Measurements from ENCODE around the gene CACNA1A. TPM values are rescaled to one million over a fixed set of nuclear protein-coding genes. Genes with fewer than 3 reads are reported as not detected.

The CACNA1A gene
- total RNA-seq, 1 experiment from 2014 or later = 0.85 TPM

DNA sequence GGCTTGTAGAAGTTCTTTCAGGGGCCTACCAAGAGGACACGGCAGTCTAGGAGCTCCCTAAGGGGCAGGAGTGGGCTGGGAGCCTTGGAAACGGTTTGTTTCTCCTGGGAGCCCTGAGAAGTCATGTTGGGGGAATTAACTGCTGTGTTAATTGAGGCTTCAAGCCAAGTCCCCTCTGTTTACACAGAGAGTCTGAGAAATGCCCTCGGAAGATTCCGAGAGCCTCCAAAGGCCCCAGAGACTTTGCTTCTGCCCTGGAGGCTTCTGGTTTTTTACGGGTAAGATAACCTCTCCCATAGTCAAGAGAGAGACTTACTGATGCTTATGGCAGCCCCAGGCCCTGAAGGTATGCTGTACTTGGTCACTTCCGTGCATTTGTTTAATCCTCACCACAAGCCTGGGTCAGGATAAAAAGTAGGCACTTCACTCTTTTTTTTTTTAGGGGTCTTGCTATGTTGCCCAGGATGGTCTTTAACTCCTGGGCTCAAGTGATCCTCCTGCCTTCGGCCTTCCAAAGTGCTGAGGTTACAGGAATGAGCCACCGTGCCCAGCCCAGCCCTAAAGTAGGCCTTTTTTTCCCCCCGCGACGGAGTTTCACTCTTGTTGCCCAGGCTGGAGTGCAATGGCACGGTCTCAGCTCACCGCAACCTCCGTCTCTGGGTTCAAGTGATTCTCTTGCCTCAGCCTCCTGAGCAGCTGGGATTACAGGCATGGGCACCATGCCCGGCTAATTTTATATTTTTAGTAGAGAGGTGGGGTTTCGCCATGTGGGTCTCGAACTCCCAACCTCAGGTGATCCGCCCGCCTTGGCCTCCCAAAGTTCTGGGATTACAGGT lies 340.9 kb downstream of the CACNA1A start:
- CTCF ChIA-PET = interaction anchor here (0.6 to 0.7 kb wide), 3 partner anchors 16 to 1580 kb away, joined by 3 read pairs; no protein-coding TSS in a partner anchor
- peaks cover 34% of the 10 kb centered on the region for H3K4me1 Mint-ChIP-seq (ENCODE audit: low read depth, unreplicated experiment)
- no peaks in the 10 kb centered on the region for H3K9me3 Mint-ChIP-seq (ENCODE audit: low read depth, unreplicated experiment)
- peak overlapping the region; percentile 98 for H3K27ac Mint-ChIP-seq (ENCODE audit: unreplicated experiment)
- BruUV-seq (replicated peaks) = TSS peak; percentile 9
- peaks cover 54% of the 10 kb centered on the region for H3K36me3 Mint-ChIP-seq (ENCODE audit: insufficient read depth, unreplicated experiment)
- H3K27me3 Mint-ChIP-seq (ENCODE audit: unreplicated experiment) = no peaks in the 10 kb centered on the region
- TF ChIP-seq, protein P1, sequence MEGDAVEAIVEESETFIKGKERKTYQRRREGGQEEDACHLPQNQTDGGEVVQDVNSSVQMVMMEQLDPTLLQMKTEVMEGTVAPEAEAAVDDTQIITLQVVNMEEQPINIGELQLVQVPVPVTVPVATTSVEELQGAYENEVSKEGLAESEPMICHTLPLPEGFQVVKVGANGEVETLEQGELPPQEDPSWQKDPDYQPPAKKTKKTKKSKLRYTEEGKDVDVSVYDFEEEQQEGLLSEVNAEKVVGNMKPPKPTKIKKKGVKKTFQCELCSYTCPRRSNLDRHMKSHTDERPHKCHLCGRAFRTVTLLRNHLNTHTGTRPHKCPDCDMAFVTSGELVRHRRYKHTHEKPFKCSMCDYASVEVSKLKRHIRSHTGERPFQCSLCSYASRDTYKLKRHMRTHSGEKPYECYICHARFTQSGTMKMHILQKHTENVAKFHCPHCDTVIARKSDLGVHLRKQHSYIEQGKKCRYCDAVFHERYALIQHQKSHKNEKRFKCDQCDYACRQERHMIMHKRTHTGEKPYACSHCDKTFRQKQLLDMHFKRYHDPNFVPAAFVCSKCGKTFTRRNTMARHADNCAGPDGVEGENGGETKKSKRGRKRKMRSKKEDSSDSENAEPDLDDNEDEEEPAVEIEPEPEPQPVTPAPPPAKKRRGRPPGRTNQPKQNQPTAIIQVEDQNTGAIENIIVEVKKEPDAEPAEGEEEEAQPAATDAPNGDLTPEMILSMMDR (IDR thresholded peaks at IDR 0.05; ENCODE audit: unreplicated experiment) = no peak
- intact Hi-C loops (cut with micrococcal nuclease; ENCODE audit: unreplicated experiment) = no loop called here
- no peak for DNase-seq
- peak overlapping the region; percentile 61 for H3K4me3 Mint-ChIP-seq (ENCODE audit: low read depth, unreplicated experiment)

DNA sequence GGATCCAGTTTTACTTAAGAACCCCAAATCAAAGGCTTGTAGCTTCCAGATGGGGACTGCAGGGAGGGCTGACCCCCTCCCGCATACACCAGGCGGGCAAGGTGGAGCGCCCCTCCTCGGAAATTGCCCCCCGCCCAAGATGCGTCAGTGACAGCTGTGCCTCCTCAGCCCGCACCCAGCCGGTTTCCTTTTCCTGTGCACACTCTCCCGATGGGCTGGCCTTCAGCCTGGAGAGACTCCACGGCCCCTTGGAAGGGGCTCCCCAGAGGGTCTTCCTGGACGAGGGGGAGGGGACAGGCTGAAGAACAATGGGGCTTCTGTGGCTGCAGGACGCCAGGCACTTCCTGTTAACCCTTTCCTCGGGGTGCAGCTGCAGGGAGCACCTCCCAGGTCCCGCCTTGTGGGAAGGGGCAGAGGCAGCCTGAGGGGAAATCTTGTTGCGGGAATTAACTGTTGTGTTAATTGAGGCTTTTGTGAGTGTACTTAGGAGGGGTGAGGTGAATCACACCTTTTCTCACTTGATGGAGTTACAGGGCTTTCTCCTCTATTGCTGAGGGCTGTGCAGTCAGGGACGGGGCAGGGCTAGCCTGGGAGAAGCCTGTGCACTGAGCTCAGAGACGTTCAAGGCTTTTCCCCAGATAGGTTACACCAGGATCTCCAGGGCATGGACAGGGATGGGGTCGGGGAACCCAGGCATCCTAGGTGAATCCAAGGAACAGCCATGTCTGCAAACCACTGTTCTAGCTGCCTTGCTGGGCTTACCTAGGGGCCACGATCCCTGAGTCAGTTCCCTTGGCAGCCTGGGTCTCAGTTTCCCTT lies 341.7 kb downstream of the CACNA1A start:
- Mint-ChIP-seq H3K4me1 (ENCODE audit: low read depth, unreplicated experiment) (peaks cover 25% of the 10 kb centered on the region), H3K4me3 (ENCODE audit: low read depth, unreplicated experiment) (peak overlapping the region; percentile 61), H3K27ac (ENCODE audit: unreplicated experiment) (peak overlapping the region; percentile 98), H3K9me3 (ENCODE audit: low read depth, unreplicated experiment) (no peaks in the 10 kb centered on the region), H3K27me3 (ENCODE audit: unreplicated experiment) (no peaks in the 10 kb centered on the region), H3K36me3 (ENCODE audit: insufficient read depth, unreplicated experiment) (peaks cover 46% of the 10 kb centered on the region)
- BruUV-seq (replicated peaks) = no TSS peak
- CTCF ChIA-PET = interaction anchor here (0.6 to 2.4 kb wide), 4 partner anchors 14 to 107 kb away, joined by 3 to 8 read pairs (median 4); partner anchors contain the start of genes IER2 and STX10
- DNase-seq = peak; percentile 83
- TF ChIP-seq, protein P1 (IDR thresholded peaks at IDR 0.05; ENCODE audit: unreplicated experiment) = no peak
- intact Hi-C loops (cut with micrococcal nuclease; ENCODE audit: unreplicated experiment) = loop anchor here (5.0 kb wide), 1 partner anchor 98 kb away; no protein-coding TSS in a partner anchor

DNA sequence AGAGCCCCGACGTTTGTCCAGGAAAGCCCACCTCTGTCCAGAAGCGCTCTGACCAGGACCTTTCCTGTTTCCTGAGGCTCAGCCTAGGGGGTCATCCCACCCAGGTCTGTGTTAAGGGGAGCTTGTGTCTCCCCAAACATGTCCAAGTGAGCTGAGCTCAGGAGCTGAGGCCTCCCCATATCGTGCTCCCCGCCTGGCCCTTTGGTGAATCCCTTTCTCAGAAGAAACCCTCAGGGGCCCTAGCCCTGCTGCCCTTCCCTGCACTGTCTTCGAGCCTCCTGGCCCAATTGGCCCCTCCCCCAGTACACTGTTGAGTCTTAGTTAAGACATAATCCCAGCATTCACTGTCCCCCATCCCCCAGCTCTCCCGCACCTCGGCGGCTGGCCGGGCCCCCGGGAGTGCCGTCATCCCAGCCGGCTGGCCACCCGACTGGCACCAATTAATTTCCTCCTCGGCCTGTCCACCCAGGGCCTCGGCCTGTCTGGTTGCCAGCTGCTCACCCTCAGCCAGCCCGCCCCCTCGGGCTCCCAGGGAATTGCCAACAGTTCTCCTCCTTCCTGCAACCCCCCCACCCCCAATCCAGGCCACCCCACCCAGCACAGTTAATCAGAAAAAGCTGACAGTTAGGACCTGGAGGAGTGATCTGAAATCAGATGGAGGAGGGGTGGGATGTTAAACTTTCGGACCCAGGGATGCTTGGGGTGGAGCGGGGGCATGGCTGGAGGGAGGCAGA lies 342.5 kb downstream of the CACNA1A start:
- BruUV-seq (replicated peaks) = no TSS peak
- intact Hi-C loops (cut with micrococcal nuclease; ENCODE audit: unreplicated experiment) = loop anchor here (5.0 kb wide), 1 partner anchor 99 kb away; no protein-coding TSS in a partner anchor
- H3K27me3 Mint-ChIP-seq (ENCODE audit: unreplicated experiment) = no peaks in the 10 kb centered on the region
- CTCF ChIA-PET = interaction anchor here (0.6 to 2.4 kb wide), 5 partner anchors 11 to 543 kb away, joined by 3 to 9 read pairs (median 5); partner anchors contain the start of genes IER2 and STX10
- H3K36me3 Mint-ChIP-seq (ENCODE audit: insufficient read depth, unreplicated experiment) = peaks cover 40% of the 10 kb centered on the region
- peak overlapping the region; percentile 98 for H3K27ac Mint-ChIP-seq (ENCODE audit: unreplicated experiment)
- peaks cover 20% of the 10 kb centered on the region for H3K4me1 Mint-ChIP-seq (ENCODE audit: low read depth, unreplicated experiment)
- peak; percentile 89 for DNase-seq
- peak overlapping the region; percentile 61 for H3K4me3 Mint-ChIP-seq (ENCODE audit: low read depth, unreplicated experiment)
- TF ChIP-seq, protein P1 (IDR thresholded peaks at IDR 0.05; ENCODE audit: unreplicated experiment) = no peak
- H3K9me3 Mint-ChIP-seq (ENCODE audit: low read depth, unreplicated experiment) = no peaks in the 10 kb centered on the region
